Common myeloid progenitor, CD34-positive (primary cell): ENCODE results near the gene CAV2.

Experiments
- CTCF ChIA-PET: fragments of 350-600 bp; sonication (Branson Sonifier 250); formaldehyde crosslinking; loops from one replicate; lab custom pipeline; 2021; ENCODE audit warnings: antibody characterized with exemption; lab: Charles Lee
- POLR2A ChIA-PET: fragments of 350-600 bp; sonication (Branson Sonifier 250); formaldehyde crosslinking; loops from one replicate; lab custom pipeline; 2021; ENCODE audit warnings: antibody characterized with exemption; lab: Charles Lee
- DNase-seq, 3 donors: peaks; one replicate each; pipeline versions ENCODE4 v3.0.0 to v3.0.0-alpha.2; 2013
- H3K27ac ChIP-seq, 2 experiments: 1 replicate in 1 of 2; 2 replicates in 1 of 2; pipeline ENCODE4 v1.7.0; 2013; ENCODE audit warnings: inconsistent platforms in 2 of 2, low read length in 2 of 2, mild to moderate bottlenecking in 2 of 2, low read depth in 1 of 2, moderate library complexity in 1 of 2; ENCODE audit not compliant: severe bottlenecking in 2 of 2, insufficient read depth in 1 of 2, poor library complexity in 1 of 2
- H3K27me3 ChIP-seq, 5 experiments: replicated peaks in 2 of 5; 1 replicate in 3 of 5; 2 replicates in 2 of 5; pipeline versions ENCODE4 v1.6.1 to v1.7.0; 2013; ENCODE audit warnings: low read length in 4 of 5, mild to moderate bottlenecking in 2 of 5, moderate library complexity in 2 of 5, inconsistent platforms in 1 of 5; ENCODE audit not compliant: insufficient read depth in 5 of 5, control insufficient read depth in 4 of 5
- H3K36me3 ChIP-seq, 4 experiments: 1 replicate in 2 of 4; 2 replicates in 2 of 4; pipeline versions ENCODE4 v1.6.1 to v1.7.0; 2013; ENCODE audit warnings: low read length in 3 of 4, control low read depth in 1 of 4, mild to moderate bottlenecking in 1 of 4; ENCODE audit not compliant: control insufficient read depth in 4 of 4, insufficient read depth in 4 of 4
- H3K4me1 ChIP-seq, 4 experiments: 1 replicate in 3 of 4; 2 replicates in 1 of 4; pipeline versions ENCODE4 v1.6.1 to v1.7.1; 2013; ENCODE audit warnings: low read length in 3 of 4, mild to moderate bottlenecking in 3 of 4, control low read depth in 1 of 4, inconsistent platforms in 1 of 4, moderate library complexity in 1 of 4; ENCODE audit not compliant: control insufficient read depth in 4 of 4, insufficient read depth in 4 of 4; ENCODE audit errors: control extremely low read depth in 1 of 4
- H3K4me3 ChIP-seq, 7 experiments: 1 replicate in 4 of 7; 2 replicates in 3 of 7; pipeline versions ENCODE4 v1.5.1 to v1.7.0; 2013; ENCODE audit warnings: mild to moderate bottlenecking in 7 of 7, low read length in 6 of 7, moderate library complexity in 6 of 7, inconsistent platforms in 2 of 7, low read depth in 2 of 7, control low read depth in 1 of 7; ENCODE audit not compliant: insufficient read depth in 4 of 7, control insufficient read depth in 1 of 7; ENCODE audit errors: extremely low read depth in 1 of 7
- H3K9me3 ChIP-seq, 5 experiments: 1 replicate in 4 of 5; 2 replicates in 1 of 5; pipeline versions ENCODE4 v1.6.1 to v1.7.1; 2013; ENCODE audit warnings: low read length in 4 of 5, mild to moderate bottlenecking in 2 of 5, inconsistent platforms in 1 of 5, low read depth in 1 of 5, moderate library complexity in 1 of 5; ENCODE audit not compliant: control insufficient read depth in 4 of 5, insufficient read depth in 2 of 5; ENCODE audit errors: control extremely low read depth in 1 of 5
- WGBS: methylation state at CpG from one replicate; pipeline ENCODE4 v1.1.5; 2013; ENCODE audit not compliant: insufficient coverage; 5-methylcytosine and 5-hydroxymethylcytosine counted together

Gene CAV2

DNA sequence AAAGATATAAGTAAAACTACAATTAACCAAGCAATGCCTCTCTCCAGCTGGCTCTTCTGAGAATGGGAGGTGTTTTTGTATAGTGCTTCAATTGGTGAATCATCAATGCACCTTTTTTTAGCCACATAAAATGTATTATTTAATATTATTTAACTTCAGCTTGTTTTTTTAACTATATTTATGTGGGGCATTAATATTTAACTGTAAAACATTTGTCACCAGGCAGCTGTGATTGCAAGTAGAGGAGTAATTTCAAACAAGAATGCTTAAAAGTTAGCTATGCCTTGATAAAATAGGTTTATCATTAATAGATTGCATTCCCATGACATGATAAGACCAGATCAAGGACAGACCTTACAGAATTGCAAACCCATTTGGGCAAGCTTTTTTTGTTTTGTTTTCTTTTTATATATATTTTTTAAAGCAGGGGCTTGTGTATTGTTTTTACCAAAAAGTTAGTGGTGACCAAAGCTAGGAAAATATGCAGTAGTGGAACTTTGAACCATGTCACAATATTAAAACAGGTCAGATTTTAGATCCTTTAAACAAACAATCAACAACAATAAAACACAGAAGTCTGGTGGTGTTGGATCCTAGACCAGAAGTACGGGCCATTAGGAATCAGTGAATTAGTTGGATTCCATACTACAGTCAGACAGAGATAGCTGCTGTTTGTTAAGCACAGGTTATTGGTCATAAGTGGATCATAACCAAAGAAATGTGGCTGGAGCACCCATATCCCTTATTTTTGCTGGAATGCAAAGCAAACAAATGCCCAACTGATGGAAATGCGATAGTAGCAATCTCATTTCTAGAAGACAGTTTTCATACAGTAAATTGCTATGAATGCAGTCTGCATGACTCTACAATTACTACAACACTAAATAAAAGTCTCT lies 2.9 kb downstream of the CAV2 start:
- Histone ChIP-seq H3K27ac (peak overlapping the region in 1 of 2 experiments; percentile 64), H3K9me3 (no peaks in the 10 kb centered on the region), H3K36me3 (no peaks in the 10 kb centered on the region), H3K4me3 (no peak overlapping the region), H3K4me1 (peaks cover 0 to 17% (median 12%) of the 10 kb centered on the region in 4 experiments), H3K27me3 (peaks cover 14 to 39% (median 18%) of the 10 kb centered on the region in 5 experiments)
- POLR2A ChIA-PET = interaction anchor here (0.8 kb wide), 1 partner anchor 9 kb away, joined by 3 read pairs; no protein-coding TSS in a partner anchor
- CTCF ChIA-PET = interaction anchor here (0.9 to 1.5 kb wide), 3 partner anchors 14 to 75 kb away, joined by 3 to 5 read pairs (median 3); no protein-coding TSS in a partner anchor
- 100% methylated on average over 1 of the region's 2 CpGs for WGBS
- no peak for DNase-seq

DNA sequence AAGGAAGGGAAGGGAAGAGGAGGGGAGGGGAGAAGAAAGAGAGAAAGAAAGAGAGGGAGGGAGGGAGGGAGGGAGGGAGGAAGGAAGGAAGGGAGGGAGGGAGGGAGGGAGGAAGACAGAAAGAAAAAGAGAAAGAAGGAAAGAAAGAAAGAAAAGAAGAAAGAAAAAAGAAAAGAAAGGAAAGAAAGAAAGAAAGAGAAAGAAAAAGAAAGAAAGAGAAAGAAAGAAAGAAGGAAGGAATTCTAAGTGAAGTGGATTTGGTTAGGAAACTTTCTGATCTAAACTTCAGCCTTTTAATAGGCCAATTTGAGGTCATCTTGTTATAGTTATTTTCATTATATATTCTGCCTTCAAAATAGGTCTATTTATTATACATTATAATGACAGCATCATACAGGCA lies 4.3 kb downstream of the CAV2 start:
- Histone ChIP-seq H3K27ac (no peak overlapping the region), H3K4me1 (peaks cover 0 to 17% (median 12%) of the 10 kb centered on the region in 4 experiments), H3K9me3 (no peaks in the 10 kb centered on the region), H3K27me3 (peaks cover 11 to 38% (median 18%) of the 10 kb centered on the region in 5 experiments), H3K4me3 (no peak overlapping the region), H3K36me3 (no peaks in the 10 kb centered on the region)
- ChIA-PET CTCF (no interaction called here), POLR2A (no interaction called here)
- DNase-seq = no peak

GRCh38 chr7:116505278-116505677 lies 5.7 kb downstream of the CAV2 start:
- H3K27me3 ChIP-seq = peaks cover 7 to 29% (median 17%) of the 10 kb centered on the region in 5 experiments
- no peak overlapping the region for H3K4me3 ChIP-seq
- CTCF ChIA-PET = no interaction called here
- H3K36me3 ChIP-seq = no peaks in the 10 kb centered on the region
- no peak overlapping the region for H3K27ac ChIP-seq
- POLR2A ChIA-PET = no interaction called here
- peaks cover 0 to 6% (median 3%) of the 10 kb centered on the region in 4 experiments for H3K4me1 ChIP-seq
- DNase-seq = no peak
- no peaks in the 10 kb centered on the region for H3K9me3 ChIP-seq
- WGBS = 37% methylated on average over 2 of the region's 2 CpGs

DNA sequence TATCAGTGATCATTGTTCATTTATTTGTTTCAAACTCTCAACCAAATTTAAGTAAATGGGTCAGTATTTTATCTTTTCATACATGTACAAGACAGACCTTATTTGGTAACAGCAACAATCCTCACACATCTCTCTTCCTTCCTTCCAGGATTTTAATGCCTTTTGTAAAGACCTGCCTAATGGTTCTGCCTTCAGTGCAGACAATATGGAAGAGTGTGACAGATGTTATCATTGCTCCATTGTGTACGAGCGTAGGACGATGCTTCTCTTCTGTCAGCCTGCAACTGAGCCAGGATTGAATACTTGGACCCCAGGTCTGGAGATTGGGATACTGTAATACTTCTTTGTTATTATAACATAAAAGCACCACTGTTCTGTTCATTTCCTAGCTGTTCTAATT lies 6.3 kb downstream of the CAV2 start:
- no peak overlapping the region for H3K27ac ChIP-seq
- H3K27me3 ChIP-seq = peaks cover 5 to 24% (median 17%) of the 10 kb centered on the region in 5 experiments
- no CpG with 5 or more reads among the region's 3 CpGs for WGBS
- CTCF ChIA-PET = no interaction called here
- DNase-seq = no peak
- H3K36me3 ChIP-seq = no peaks in the 10 kb centered on the region
- H3K9me3 ChIP-seq = no peaks in the 10 kb centered on the region
- H3K4me3 ChIP-seq = no peak overlapping the region
- POLR2A ChIA-PET = no interaction called here
- H3K4me1 ChIP-seq = peaks cover 0 to under 1% (median 0%) of the 10 kb centered on the region in 4 experiments

- Histone ChIP-seq H3K27ac (no peak overlapping the region), H3K36me3 (no peaks in the 10 kb centered on the region), H3K4me1 (no peaks in the 10 kb centered on the region), H3K9me3 (no peaks in the 10 kb centered on the region), H3K4me3 (no peak overlapping the region), H3K27me3 (peaks cover 0 to 3% (median 0%) of the 10 kb centered on the region in 5 experiments)
- DNase-seq = no peak
- CTCF ChIA-PET = interaction anchor here (1.0 kb wide), 1 partner anchor 15 kb away, joined by 4 read pairs; no protein-coding TSS in a partner anchor
- POLR2A ChIA-PET = no interaction called here
- WGBS = 97% methylated on average over 4 of the region's 7 CpGs
Observed at GRCh38 chr7:116509982-116510579, 10.5 kb downstream of the CAV2 start.

DNA sequence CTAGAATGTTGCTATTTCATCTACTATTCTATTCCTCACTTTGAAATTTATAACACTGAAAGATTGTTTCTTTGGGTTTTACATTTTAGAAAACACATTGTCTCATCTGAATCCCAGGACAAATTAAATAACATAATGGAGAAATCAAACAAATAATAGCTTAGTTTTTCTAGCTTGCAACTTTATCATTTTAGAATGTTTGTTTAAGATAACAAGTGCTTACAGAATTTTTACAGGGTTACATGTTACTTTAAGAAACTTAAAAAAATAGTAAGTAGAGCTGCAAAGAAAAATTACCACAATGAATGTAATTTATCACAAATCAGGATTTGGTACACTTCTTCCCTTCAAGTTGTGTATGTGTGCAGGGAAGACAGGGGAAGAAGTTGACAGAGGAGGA lies 11.3 kb downstream of the CAV2 start:
- no peaks in the 10 kb centered on the region for H3K4me1 ChIP-seq
- CTCF ChIA-PET = no interaction called here
- DNase-seq = no peak
- no peak overlapping the region for H3K4me3 ChIP-seq
- H3K9me3 ChIP-seq = no peaks in the 10 kb centered on the region
- peaks cover 0 to 5% (median 1%) of the 10 kb centered on the region in 5 experiments for H3K27me3 ChIP-seq
- POLR2A ChIA-PET = no interaction called here
- no peak overlapping the region for H3K27ac ChIP-seq
- no peaks in the 10 kb centered on the region for H3K36me3 ChIP-seq
